A172 (cell line): Measurements from ENCODE around the gene ABHD6. TPM values are rescaled to one million over a fixed set of nuclear protein-coding genes. Genes with fewer than 3 reads are reported as not detected.
A peak's percentile ranks its signal among the peaks of the same experiment; 100 is the strongest.
"Not testable (repeated sequence)": the region's sequence is repeated elsewhere in the genome, so short reads cannot be mapped to it uniquely, and the experiment has no call there.

Experiments used
- DNase-seq: peaks from one replicate; pipeline ENCODE4 v3.0.0-alpha.2; 2015; ENCODE audit warnings: low spot score
- total RNA-seq: library from RNA; depleted of rRNA; stranded (reverse); fragments of >200 nt; shearing (Covaris generic); gene quantifications from 2 replicates; pipeline ENCODE4 v1.2.3, GENCODE V29; 2014; rRNA removed

Gene ABHD6, protein sequence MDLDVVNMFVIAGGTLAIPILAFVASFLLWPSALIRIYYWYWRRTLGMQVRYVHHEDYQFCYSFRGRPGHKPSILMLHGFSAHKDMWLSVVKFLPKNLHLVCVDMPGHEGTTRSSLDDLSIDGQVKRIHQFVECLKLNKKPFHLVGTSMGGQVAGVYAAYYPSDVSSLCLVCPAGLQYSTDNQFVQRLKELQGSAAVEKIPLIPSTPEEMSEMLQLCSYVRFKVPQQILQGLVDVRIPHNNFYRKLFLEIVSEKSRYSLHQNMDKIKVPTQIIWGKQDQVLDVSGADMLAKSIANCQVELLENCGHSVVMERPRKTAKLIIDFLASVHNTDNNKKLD
- total RNA-seq: 8.4 and 8.9 TPM in 2 replicates

- DNase-seq: peak; percentile 47
Observed at GRCh38 chr3:58237238-58237940, at the start of gene ABHD6. ABHD6 (plus strand) TSS chr3:58237792; CDS start chr3:58256587, 18,795 bp downstream.

DNA sequence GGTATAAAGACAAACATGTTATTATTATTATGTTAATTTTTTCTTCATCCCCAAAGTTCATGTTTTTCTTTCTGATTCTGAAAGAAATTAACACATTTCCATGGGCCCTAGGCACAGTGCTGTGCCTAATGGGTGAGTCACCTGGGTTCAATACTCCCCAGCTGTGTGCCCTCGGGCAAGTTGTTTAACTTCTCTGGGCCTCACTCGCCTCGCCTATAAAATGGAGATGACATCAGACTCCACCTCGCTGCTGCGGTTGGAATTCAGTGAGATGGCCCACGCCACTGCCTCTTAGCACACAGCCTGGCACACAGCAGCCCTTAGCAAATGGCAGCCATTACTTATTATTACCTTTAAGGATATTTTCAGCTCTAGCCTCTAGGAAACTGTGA lies 49.4 kb upstream of the ABHD6 start:
- no peak for DNase-seq

GRCh38 chr3:58188921-58189451 lies 48.6 kb upstream of the ABHD6 start:
- DNase-seq: no peak

GRCh38 chr3:58189691-58190090 lies 47.9 kb upstream of the ABHD6 start:
- no peak for DNase-seq

DNA sequence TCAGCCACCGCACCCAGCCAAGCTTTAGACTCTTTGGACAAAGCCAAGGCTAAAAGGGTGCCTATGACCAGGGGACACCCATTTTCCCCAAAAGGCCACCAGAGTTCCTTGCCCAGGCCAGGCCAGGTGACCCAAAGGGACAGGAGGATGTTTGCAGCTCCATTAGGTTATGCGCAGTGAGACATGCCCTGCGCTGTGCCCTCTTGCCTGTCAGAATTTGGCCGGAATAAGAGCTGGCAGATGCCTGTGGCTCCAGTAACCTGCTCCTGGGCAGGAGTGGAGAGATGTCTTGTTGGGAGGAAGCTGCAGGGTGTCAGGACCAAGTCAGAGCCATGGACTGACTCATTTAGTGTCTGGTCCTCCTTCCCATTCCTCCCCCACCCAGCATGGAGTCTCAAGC lies 47.3 kb upstream of the ABHD6 start:
- no peak for DNase-seq

- DNase-seq: no peak
Observed at GRCh38 chr3:58190882-58191281, 46.7 kb upstream of the ABHD6 start.

DNA sequence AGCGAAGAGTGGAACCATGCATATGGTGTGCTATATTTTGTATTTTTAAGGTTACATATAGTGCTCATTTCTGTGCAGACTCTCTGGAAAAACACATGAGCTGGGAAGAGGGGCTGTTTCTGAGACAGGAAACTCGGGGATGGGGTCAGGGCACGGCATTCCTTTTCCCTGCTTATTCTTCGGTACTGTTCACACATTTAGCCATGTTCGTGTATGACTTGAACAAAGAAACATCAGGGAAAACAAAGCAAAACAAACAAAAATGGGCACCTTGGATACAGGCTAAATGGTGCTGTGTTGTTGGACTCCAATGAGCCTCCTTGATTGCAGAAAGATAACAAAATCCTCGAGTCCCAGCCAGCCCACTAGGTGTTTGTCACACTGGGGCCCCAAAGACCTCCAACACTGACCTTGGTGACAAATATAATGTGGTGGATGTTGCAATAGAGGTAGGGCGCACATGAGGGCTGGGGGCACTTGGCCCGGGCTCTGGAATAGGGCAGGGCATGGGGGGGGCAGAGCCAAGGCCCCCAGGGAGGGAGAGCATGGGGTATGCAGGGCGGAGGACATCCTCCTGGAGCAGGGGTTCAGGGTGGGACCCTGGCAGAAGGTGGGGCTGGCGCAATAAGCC lies 46.1 kb upstream of the ABHD6 start:
- no peak for DNase-seq

DNA sequence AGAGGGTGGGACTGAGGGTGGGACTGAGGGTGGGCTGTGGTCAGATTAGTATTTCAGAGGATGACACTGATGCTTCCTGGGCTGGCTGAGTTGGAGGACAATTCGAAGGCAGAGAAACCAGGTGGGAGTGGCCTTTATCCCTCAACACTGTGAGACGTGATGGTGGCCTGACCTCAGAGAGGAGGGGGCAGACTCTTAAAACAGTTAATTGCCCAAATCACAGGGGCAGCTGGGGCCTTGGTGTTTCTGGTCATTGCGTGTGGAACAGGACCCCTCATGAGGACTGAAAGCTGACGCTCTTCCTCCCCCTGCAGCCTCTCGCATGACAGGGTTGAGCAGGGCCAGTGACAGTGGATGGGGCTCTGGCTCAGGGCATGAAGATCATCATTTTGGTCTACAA lies 45.5 kb upstream of the ABHD6 start:
- DNase-seq: no peak

- DNase-seq: no peak
Observed at GRCh38 chr3:58193682-58194407, 43.7 kb upstream of the ABHD6 start.

DNA sequence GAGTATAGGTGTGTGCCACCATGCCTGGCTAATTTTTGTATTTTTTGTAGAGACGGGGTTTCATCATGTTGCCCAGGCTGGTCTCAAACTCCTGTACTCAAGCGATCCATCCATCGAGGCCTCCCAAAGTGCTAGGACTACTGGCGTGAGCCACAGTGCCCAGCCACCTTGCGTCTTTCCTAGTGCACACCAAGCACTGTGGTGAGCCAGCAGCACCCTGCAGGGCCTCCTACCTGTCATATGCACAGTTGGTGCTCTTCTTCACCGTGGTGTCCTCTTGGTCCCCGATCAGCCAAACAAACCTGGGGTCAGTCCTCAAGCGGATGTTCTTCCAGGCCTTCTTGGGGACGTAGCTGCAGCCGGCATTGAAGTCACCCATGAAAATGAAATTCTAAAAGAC lies 40.0 kb upstream of the ABHD6 start:
- no peak for DNase-seq

GRCh38 chr3:58198362-58198761 lies 39.2 kb upstream of the ABHD6 start:
- no peak for DNase-seq

DNA sequence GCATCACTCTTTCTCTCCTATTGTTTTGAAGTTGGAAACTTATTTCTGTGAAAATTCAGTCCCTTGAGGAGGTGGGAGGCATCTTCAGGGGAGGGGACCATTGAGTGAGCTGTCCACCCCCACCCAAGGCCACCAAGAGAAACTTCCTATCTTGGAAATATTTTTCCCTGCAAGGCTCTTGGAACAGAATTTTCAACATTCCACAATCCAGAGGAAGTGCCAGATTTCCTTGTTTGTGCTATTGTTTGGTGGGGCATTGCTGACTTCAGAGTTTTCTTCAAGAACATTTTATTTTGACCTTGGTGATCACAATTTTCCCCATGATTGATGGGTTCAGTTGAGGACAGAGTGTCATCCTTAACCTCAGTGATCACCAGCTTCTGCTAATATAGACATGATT lies 38.8 kb upstream of the ABHD6 start:
- no peak for DNase-seq

DNA sequence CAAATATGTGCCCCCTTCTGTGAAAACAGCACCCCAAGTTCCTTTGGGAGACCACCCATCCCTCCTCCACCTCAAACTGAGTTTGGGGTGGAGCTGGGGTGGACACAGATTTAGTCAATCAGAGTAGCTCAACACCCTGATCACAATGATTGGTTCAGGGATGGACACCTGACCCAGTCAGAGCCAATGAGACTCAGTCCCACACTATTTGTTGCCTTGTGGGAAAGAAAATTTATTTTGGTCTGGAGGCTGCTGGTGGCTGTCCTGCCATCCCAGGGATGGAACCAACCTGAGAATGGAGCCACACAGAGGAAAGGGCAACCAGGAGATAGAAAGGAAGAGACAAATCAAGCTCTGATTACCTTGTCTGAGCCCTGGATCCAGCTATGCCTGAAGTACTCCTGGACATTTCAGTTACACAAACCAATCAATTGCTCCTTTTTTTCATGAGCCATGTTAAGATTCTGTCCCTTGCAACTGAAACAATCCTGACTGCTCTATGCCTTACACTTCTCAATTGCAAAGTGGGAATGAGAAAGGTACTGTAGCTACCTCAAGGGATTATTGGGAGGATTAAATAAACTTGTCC lies 37.4 kb upstream of the ABHD6 start:
- no peak for DNase-seq

GRCh38 chr3:58200846-58201355 lies 36.7 kb upstream of the ABHD6 start:
- DNase-seq: no peak

DNA sequence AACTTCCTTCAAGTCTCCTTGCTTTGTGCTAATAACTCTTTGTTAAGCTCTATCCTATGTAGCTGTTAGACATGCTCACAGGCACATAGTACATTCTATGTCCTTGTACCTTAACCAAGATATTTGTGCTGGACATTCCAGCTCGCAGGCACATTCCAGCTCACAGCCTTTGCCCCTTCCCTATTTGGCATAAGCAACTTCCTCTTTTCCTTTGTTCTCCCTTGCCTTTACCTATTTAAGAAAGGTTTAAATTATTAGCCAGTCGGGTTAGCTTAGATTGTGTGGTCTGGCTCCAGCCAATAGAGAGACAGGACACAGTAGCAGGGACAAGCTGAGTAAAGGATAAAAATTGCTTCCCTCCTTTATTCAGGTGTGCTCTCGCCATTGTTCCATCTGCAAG lies 36.1 kb upstream of the ABHD6 start:
- not testable (repeated sequence) for DNase-seq

DNA sequence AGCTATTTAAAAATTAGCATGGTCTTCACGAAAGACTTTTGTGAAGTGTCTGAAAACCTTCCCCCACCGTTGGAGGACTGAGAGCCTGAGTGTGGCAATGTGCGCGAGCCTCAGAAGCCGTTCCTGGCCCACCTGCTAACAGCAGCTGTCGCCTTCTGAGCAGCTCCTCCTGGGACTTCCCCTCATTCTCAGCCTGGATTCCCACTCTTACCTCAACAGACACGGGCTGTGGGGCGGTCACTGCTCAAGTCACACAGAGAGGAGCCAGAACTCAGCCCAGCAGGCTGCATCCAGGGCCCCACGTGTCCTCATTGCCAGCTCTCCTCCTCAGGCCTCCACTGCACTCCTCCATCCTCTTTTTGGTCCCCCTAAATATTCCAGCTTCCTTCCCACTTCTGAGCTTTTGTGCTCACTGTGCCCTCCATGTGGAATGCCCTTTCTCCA lies 34.7 kb upstream of the ABHD6 start:
- DNase-seq: no peak

DNA sequence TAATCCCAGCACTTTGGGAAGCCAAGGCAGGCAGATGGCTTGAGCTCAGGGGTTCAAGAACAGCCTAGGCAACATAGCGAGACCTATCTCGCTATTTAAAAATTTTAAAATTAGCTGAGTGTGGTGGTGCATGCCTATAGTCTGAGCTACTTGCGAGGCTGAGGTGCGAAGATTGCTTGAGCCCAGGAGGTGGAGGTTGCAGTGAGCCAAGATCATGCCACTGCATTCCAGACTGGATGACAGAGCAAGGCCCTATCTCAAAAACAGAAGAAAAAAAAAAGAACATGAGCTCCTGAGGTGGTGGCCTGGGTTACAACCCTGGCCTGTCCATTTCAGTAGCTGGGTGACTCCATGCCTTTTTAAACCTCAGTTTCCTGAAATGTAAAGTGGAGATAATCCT lies 34.1 kb upstream of the ABHD6 start:
- DNase-seq: no peak

- no peak for DNase-seq
Observed at GRCh38 chr3:58204720-58205119, 32.9 kb upstream of the ABHD6 start.

GRCh38 chr3:58205981-58206380 lies 31.6 kb upstream of the ABHD6 start:
- DNase-seq: no peak

GRCh38 chr3:58206406-58207011 lies 31.1 kb upstream of the ABHD6 start:
- DNase-seq: no peak

DNA sequence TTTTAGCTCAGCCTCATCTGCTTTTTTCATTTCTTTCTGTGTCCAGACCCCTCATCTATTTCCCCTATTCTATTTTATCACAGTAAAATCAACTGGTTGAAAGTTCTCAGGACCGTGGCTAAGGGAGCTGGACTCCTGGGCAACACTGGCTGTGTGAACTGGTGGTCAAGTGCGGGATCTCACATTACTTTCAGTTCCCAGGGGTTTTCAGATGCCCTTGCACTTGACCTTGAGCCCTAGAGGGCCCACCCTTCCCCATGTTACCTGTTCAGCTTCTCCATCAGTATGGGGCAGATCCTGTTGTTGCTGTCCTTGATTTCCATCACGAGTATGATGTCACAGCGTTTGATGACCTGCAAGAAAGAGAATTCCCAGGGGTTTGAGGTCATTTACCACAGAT lies 29.6 kb upstream of the ABHD6 start:
- no peak for DNase-seq
